HepG2 (cell line): Measurements from ENCODE around the gene CDH11. TPM values are rescaled to one million over a fixed set of nuclear protein-coding genes. Genes with fewer than 3 reads are reported as not detected.

Experiments
- ATAC-seq: fragments of 200-7000 bp; cut with Tn5 transposase; 3 replicates; pipeline ENCODE4 v1.9.1; 2020; ENCODE audit warnings: mild to moderate bottlenecking, moderate library complexity
- BruUV-seq: library from RNA; stranded (reverse); fragments of 400-500 nt; replicated peaks from 2 replicates; lab custom pipeline; 2021; lab: Mats Ljungman, UMichigan
- CTCF ChIA-PET: fragments of 300-600 bp; formaldehyde crosslinking; extraction: SDS; loops from one replicate; lab custom pipeline; 2021; ENCODE audit warnings: low total read pairs, inconsistent platforms, low intra/inter-chr PET ratio; lab: Yijun Ruan, JAX
- POLR2A ChIA-PET: fragments of 350-600 bp; sonication (Branson Sonifier 250); formaldehyde crosslinking; loops from one replicate; lab custom pipeline; 2020; ENCODE audit warnings: antibody characterized with exemption, inconsistent platforms; lab: Yijun Ruan, JAX
- DNase-seq: peaks from one replicate; pipeline ENCODE4 v3.0.0-alpha.2; 2015; ENCODE audit warnings: low spot score
- FAIRE-seq: peaks from 3 replicates; lab custom pipeline; 2011; peaks lifted over from hg19 to GRCh38; lab: Jason Lieb, UNC
- H2AFZ ChIP-seq: one replicate; pipeline ENCODE4 v1.6.1; 2011; ENCODE audit warnings: low read length, inconsistent platforms
- H3K27ac ChIP-seq: fragments of 300-600 bp; 3 replicates; pipeline ENCODE4 v1.8.0; 2011; ENCODE audit warnings: mixed run types, mild to moderate bottlenecking, mixed read lengths, low read length, inconsistent platforms; ENCODE audit not compliant: insufficient read depth; ENCODE audit errors: extremely low read length
- H3K27me3 ChIP-seq, 2 experiments: fragments of 200-600 bp in 1 of 2; 2 replicates in 1 of 2; 3 replicates in 1 of 2; pipeline versions ENCODE4 v1.6.0 to v1.8.0; 2011; ENCODE audit warnings: low read length in 2 of 2, mild to moderate bottlenecking in 2 of 2, moderate library complexity in 2 of 2, inconsistent platforms in 1 of 2; ENCODE audit not compliant: insufficient read depth in 2 of 2, control insufficient read depth in 1 of 2
- H3K36me3 ChIP-seq, 2 experiments: fragments of 200-600 bp in 1 of 2; replicated peaks in 1 of 2; 2 replicates in 1 of 2; 3 replicates in 1 of 2; pipeline versions ENCODE4 v1.5.1 to v1.8.0; 2011; ENCODE audit warnings: low read length in 2 of 2, inconsistent platforms in 1 of 2; ENCODE audit not compliant: insufficient read depth in 2 of 2, control insufficient read depth in 1 of 2
- H3K4me1 ChIP-seq: 2 replicates; pipeline ENCODE4 v1.5.1; 2012; ENCODE audit warnings: low read length, inconsistent platforms; ENCODE audit not compliant: insufficient read depth
- H3K4me2 ChIP-seq: 2 replicates; pipeline ENCODE4 v1.6.0; 2011; ENCODE audit warnings: low read depth, low read length, inconsistent platforms
- H3K4me3 ChIP-seq, 3 experiments: fragments of 200-600 bp in 1 of 3; sonication (generic), shearing (Covaris generic) in 1 of 3; replicated peaks in 1 of 3; 2 replicates each; pipeline ENCODE4 v1.5.1; 2011 to 2016; ENCODE audit warnings: low read length in 3 of 3, inconsistent platforms in 2 of 3, low read depth in 2 of 3, mild to moderate bottlenecking in 2 of 3, control low read depth in 1 of 3, mixed read lengths in 1 of 3; ENCODE audit not compliant: insufficient read depth in 1 of 3
- H3K79me2 ChIP-seq: one replicate; pipeline ENCODE4 v1.6.1; 2011; ENCODE audit warnings: low read length, inconsistent platforms; ENCODE audit not compliant: insufficient read depth
- H3K9ac ChIP-seq: 2 replicates; pipeline ENCODE4 v1.6.0; 2011; ENCODE audit warnings: mild to moderate bottlenecking, low read depth, low read length, inconsistent platforms; ENCODE audit not compliant: insufficient read depth
- H3K9me3 ChIP-seq: 2 replicates; pipeline ENCODE4 v1.5.1; 2012; ENCODE audit warnings: mild to moderate bottlenecking, low read length
- H4K20me1 ChIP-seq: 2 replicates; pipeline ENCODE4 v1.6.0; 2011; ENCODE audit warnings: inconsistent platforms, mild to moderate bottlenecking, low read length, moderate library complexity; ENCODE audit not compliant: insufficient read depth
- ARNT ChIP-seq: fragments of 450-650 bp; IDR thresholded peaks from 2 replicates; pipeline ENCODE4 v1.6.1; 2017
- ETV6 ChIP-seq: sonication (generic); formaldehyde crosslinking; conservative IDR thresholded peaks from 2 replicates; pipeline ENCODE4 v1.4.0; 2020; ENCODE audit warnings: missing genetic modification reagents
- FOXO1 ChIP-seq: sonication (generic); formaldehyde crosslinking; IDR thresholded peaks from 2 replicates; pipeline ENCODE4 v1.4.0; 2020; ENCODE audit warnings: missing genetic modification reagents
- FOXP1 ChIP-seq, 2 experiments: fragments of 450-650 bp in 1 of 2; IDR thresholded peaks; 2 replicates each; pipeline ENCODE4 v1.6.1; 2017 to 2018; ENCODE audit warnings: antibody characterized with exemption in 1 of 2
- MAZ ChIP-seq, 2 experiments: sonication (generic) in 1 of 2; formaldehyde crosslinking in 1 of 2; IDR thresholded peaks; 2 replicates each; pipeline versions ENCODE4 v1.5.0 to v1.6.1; 2012 to 2020; ENCODE audit warnings: low read depth in 2 of 2, mild to moderate bottlenecking in 2 of 2, borderline replicate concordance in 1 of 2, improper control_type of control experiment in 1 of 2, low read length in 1 of 2, missing genetic modification reagents in 1 of 2, moderate library complexity in 1 of 2
- PAX8 ChIP-seq: sonication (generic); formaldehyde crosslinking; IDR thresholded peaks from 2 replicates; pipeline ENCODE4 v1.8.0; 2022; ENCODE audit warnings: mild to moderate bottlenecking, missing genetic modification reagents, borderline replicate concordance
- PHF8 ChIP-seq: sonication (generic); formaldehyde crosslinking; IDR thresholded peaks from 2 replicates; pipeline ENCODE4 v1.5.0; 2020; ENCODE audit warnings: missing genetic modification reagents
- ZNF766 ChIP-seq: sonication (generic); formaldehyde crosslinking; IDR thresholded peaks from 2 replicates; pipeline ENCODE4 v1.5.0; 2020; ENCODE audit warnings: missing genetic modification reagents, borderline replicate concordance
- ZNF772 ChIP-seq: sonication (generic); formaldehyde crosslinking; IDR thresholded peaks from 2 replicates; pipeline ENCODE4 v1.5.0; 2020; ENCODE audit warnings: mild to moderate bottlenecking, missing genetic modification reagents
- ZSCAN20 ChIP-seq: sonication (generic); formaldehyde crosslinking; IDR thresholded peaks from 2 replicates; pipeline ENCODE4 v1.4.0; 2020; ENCODE audit warnings: missing genetic modification reagents, mild to moderate bottlenecking, borderline replicate concordance
- WGBS: methylation state at CpG from one replicate; pipeline ENCODE4 v1.1.6; 2017; ENCODE audit warnings: low lambda C conversion rate; 5-methylcytosine and 5-hydroxymethylcytosine counted together
- in situ Hi-C: cut with HindIII; loops from 2 replicates; pipeline ENCODE4 v1.10.0; 2017; ENCODE audit warnings: low pct_unique_long_range_greater_than_20kb; ENCODE audit not compliant: extremely low pct_ligation_motif_present
- intact Hi-C: fragments of 100-400 bp; cut with micrococcal nuclease; formaldehyde crosslinking; loops from one replicate; pipeline ENCODE4 v1.10.0; 2022; ENCODE audit not compliant: unreplicated experiment
- polyA plus RNA-seq, 8 experiments: library from polyadenylated mRNA; depleted of rRNA in 3 of 8; stranded (reverse) in 7 of 8; unstranded in 1 of 8; fragments of >200 nt; fragmentation: Illumina TruSeq in 4 of 8; extraction: Trizol in 4 of 8; gene quantifications; 2 replicates each; pipeline versions ENCODE4 v1.2.1 to v1.2.3, GENCODE V29; 2011 to 2016; ENCODE audit warnings: low read depth in 4 of 8, missing spikeins in 1 of 8, mixed read lengths in 1 of 8; ENCODE audit not compliant: insufficient read depth in 1 of 8
- total RNA-seq, 5 experiments: library from RNA; depleted of rRNA; stranded (reverse); fragments of >200 nt; fragmentation: Illumina TruSeq; extraction: Trizol; gene quantifications; 2 replicates each; pipeline ENCODE4 v1.2.3, GENCODE V29; 2016; ENCODE audit warnings: low read depth in 1 of 5
- TF ChIP-seq, protein P1 (sequence below): sonication (generic); formaldehyde crosslinking; IDR thresholded peaks from 2 replicates; pipeline ENCODE4 v1.5.0; 2020; ENCODE audit warnings: mild to moderate bottlenecking, missing genetic modification reagents
- TF ChIP-seq, protein P2 (sequence below): sonication (generic); formaldehyde crosslinking; IDR thresholded peaks from 2 replicates; pipeline ENCODE4 v1.4.0; 2020; ENCODE audit warnings: missing genetic modification reagents
- TF ChIP-seq, protein P3 (sequence below): sonication (generic); formaldehyde crosslinking; conservative IDR thresholded peaks from 2 replicates; pipeline ENCODE4 v1.8.0; 2022; ENCODE audit warnings: missing genetic modification reagents
- TF ChIP-seq, protein P4 (sequence below): sonication (generic); formaldehyde crosslinking; IDR thresholded peaks from 2 replicates; pipeline ENCODE4 v1.8.1; 2023; ENCODE audit warnings: missing genetic modification reagents, inconsistent platforms, borderline replicate concordance
- TF ChIP-seq, protein P5 (sequence below): sonication (generic); formaldehyde crosslinking; IDR thresholded peaks from 2 replicates; pipeline ENCODE4 v1.4.0; 2020; ENCODE audit warnings: missing genetic modification reagents, mild to moderate bottlenecking, borderline replicate concordance

Gene CDH11
- total and polyA plus RNA-seq, 2 of the 13 experiments (the other 11 are each of a cell fraction or from before 2014, with no cell fraction given), result not detected

DNA sequence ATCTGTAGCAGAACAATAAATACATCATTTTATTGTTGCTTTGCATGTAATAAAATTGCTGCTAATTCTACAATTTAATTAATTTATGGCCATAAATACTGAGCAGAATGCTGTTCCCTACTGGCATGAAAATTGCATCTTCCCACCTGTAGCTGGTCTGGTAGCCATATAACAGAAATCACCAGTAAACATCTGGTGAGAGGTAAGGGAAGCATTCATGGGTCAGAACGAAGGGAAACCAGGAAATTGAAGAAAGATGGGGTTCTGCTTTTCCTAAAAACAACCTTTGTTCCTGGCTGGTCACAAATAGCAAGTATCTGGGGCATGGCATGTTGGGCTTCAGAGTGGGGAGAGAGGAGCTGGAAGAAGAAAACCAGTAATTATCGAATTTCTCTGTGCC is 128.4 kb downstream of the CDH11 start:
- no peak for ATAC-seq
- BruUV-seq, result no TSS peak
- TF ChIP-seq PHF8 (CRISPR knock-in tag), result no peak
- TF ChIP-seq, protein P1, sequence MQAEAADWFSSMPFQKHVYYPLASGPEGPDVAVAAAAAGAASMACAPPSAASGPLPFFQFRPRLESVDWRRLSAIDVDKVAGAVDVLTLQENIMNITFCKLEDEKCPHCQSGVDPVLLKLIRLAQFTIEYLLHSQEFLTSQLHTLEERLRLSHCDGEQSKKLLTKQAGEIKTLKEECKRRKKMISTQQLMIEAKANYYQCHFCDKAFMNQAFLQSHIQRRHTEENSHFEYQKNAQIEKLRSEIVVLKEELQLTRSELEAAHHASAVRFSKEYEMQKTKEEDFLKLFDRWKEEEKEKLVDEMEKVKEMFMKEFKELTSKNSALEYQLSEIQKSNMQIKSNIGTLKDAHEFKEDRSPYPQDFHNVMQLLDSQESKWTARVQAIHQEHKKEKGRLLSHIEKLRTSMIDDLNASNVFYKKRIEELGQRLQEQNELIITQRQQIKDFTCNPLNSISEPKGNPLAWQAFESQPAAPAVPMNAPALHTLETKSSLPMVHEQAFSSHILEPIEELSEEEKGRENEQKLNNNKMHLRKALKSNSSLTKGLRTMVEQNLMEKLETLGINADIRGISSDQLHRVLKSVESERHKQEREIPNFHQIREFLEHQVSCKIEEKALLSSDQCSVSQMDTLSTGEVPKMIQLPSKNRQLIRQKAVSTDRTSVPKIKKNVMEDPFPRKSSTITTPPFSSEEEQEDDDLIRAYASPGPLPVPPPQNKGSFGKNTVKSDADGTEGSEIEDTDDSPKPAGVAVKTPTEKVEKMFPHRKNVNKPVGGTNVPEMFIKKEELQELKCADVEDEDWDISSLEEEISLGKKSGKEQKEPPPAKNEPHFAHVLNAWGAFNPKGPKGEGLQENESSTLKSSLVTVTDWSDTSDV (CRISPR knock-in tag), result no peak
- TF ChIP-seq, protein P2, sequence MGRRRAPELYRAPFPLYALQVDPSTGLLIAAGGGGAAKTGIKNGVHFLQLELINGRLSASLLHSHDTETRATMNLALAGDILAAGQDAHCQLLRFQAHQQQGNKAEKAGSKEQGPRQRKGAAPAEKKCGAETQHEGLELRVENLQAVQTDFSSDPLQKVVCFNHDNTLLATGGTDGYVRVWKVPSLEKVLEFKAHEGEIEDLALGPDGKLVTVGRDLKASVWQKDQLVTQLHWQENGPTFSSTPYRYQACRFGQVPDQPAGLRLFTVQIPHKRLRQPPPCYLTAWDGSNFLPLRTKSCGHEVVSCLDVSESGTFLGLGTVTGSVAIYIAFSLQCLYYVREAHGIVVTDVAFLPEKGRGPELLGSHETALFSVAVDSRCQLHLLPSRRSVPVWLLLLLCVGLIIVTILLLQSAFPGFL (CRISPR knock-in tag), result no peak
- no peak for TF ChIP-seq FOXP1 (IDR thresholded peaks at IDR 0.05)
- no peak for TF ChIP-seq FOXP1 (CRISPR knock-in tag; IDR thresholded peaks at IDR 0.05)
- TF ChIP-seq ARNT, result no peak
- TF ChIP-seq, protein P3, sequence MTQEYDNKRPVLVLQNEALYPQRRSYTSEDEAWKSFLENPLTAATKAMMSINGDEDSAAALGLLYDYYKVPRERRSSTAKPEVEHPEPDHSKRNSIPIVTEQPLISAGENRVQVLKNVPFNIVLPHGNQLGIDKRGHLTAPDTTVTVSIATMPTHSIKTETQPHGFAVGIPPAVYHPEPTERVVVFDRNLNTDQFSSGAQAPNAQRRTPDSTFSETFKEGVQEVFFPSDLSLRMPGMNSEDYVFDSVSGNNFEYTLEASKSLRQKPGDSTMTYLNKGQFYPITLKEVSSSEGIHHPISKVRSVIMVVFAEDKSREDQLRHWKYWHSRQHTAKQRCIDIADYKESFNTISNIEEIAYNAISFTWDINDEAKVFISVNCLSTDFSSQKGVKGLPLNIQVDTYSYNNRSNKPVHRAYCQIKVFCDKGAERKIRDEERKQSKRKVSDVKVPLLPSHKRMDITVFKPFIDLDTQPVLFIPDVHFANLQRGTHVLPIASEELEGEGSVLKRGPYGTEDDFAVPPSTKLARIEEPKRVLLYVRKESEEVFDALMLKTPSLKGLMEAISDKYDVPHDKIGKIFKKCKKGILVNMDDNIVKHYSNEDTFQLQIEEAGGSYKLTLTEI (CRISPR knock-in tag), result no peak
- no peak for TF ChIP-seq ZSCAN20 (CRISPR knock-in tag)
- TF ChIP-seq ETV6 (CRISPR knock-in tag), result no peak
- TF ChIP-seq PAX8 (CRISPR knock-in tag), result no peak
- no peak for TF ChIP-seq ZNF772 (CRISPR knock-in tag)
- TF ChIP-seq, protein P4, sequence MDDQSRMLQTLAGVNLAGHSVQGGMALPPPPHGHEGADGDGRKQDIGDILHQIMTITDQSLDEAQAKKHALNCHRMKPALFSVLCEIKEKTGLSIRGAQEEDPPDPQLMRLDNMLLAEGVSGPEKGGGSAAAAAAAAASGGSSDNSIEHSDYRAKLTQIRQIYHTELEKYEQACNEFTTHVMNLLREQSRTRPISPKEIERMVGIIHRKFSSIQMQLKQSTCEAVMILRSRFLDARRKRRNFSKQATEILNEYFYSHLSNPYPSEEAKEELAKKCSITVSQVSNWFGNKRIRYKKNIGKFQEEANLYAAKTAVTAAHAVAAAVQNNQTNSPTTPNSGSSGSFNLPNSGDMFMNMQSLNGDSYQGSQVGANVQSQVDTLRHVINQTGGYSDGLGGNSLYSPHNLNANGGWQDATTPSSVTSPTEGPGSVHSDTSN (CRISPR knock-in tag), result no peak
- no peak for TF ChIP-seq MAZ (IDR thresholded peaks at IDR 0.05; ENCODE audit: borderline replicate concordance, low read depth, low read length)
- no peak for TF ChIP-seq MAZ (CRISPR knock-in tag; IDR thresholded peaks at IDR 0.05; ENCODE audit: low read depth)
- TF ChIP-seq FOXO1 (CRISPR knock-in tag), result no peak
- TF ChIP-seq, protein P5, sequence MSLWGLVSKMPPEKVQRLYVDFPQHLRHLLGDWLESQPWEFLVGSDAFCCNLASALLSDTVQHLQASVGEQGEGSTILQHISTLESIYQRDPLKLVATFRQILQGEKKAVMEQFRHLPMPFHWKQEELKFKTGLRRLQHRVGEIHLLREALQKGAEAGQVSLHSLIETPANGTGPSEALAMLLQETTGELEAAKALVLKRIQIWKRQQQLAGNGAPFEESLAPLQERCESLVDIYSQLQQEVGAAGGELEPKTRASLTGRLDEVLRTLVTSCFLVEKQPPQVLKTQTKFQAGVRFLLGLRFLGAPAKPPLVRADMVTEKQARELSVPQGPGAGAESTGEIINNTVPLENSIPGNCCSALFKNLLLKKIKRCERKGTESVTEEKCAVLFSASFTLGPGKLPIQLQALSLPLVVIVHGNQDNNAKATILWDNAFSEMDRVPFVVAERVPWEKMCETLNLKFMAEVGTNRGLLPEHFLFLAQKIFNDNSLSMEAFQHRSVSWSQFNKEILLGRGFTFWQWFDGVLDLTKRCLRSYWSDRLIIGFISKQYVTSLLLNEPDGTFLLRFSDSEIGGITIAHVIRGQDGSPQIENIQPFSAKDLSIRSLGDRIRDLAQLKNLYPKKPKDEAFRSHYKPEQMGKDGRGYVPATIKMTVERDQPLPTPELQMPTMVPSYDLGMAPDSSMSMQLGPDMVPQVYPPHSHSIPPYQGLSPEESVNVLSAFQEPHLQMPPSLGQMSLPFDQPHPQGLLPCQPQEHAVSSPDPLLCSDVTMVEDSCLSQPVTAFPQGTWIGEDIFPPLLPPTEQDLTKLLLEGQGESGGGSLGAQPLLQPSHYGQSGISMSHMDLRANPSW (CRISPR knock-in tag), result no peak
- no peak for TF ChIP-seq ZNF766 (CRISPR knock-in tag)

More for the DNA sequence above, 128.4 kb downstream of the CDH11 start:
- no peak overlapping the region for H3K4me3 ChIP-seq
- H3K4me1 ChIP-seq, result no peaks in the 10 kb centered on the region
- H3K36me3 ChIP-seq, result no peaks in the 10 kb centered on the region
- WGBS, result 0% methylated on average over 2 of the region's 2 CpGs
- H2AFZ ChIP-seq, result no peak overlapping the region
- H4K20me1 ChIP-seq, result no peaks in the 10 kb centered on the region
- CTCF ChIA-PET, result no interaction called here
- in situ Hi-C loops, result no loop called here
- H3K27me3 ChIP-seq, result no peaks in the 10 kb centered on the region
- H3K79me2 ChIP-seq, result no peaks in the 10 kb centered on the region
- no peak for FAIRE-seq
- H3K9ac ChIP-seq, result no peak overlapping the region
- intact Hi-C loops, result no loop called here
- H3K27ac ChIP-seq, result no peak overlapping the region
- peaks cover 14% of the 10 kb centered on the region for H3K9me3 ChIP-seq
- no peak overlapping the region for H3K4me2 ChIP-seq
- POLR2A ChIA-PET, result no interaction called here
- no peak for DNase-seq
